ENCODE results near the gene SLC25A26.
A peak's percentile ranks its signal among the peaks of the same experiment; 100 is the strongest.
"Not testable (repeated sequence)": the region's sequence is repeated elsewhere in the genome, so short reads cannot be mapped to it uniquely, and the experiment has no call there.

SLC25A26 gene

GRCh38 chr3:66269411-66269810 is 48.6 kb downstream of the SLC25A26 start:
- Mint-ChIP-seq H3K9me3 (no peaks in the 10 kb centered on the region), H3K36me3 (ENCODE audit: low read depth) (peaks cover 19% of the 10 kb centered on the region), H3K27me3 (ENCODE audit: low read depth) (no peaks in the 10 kb centered on the region), H3K4me3 (no peak overlapping the region), H3K4me1 (peaks cover 44% of the 10 kb centered on the region), H3K27ac (peak overlapping the region; percentile 1 to 48 (median 22))
- TF ChIP-seq, protein P1, sequence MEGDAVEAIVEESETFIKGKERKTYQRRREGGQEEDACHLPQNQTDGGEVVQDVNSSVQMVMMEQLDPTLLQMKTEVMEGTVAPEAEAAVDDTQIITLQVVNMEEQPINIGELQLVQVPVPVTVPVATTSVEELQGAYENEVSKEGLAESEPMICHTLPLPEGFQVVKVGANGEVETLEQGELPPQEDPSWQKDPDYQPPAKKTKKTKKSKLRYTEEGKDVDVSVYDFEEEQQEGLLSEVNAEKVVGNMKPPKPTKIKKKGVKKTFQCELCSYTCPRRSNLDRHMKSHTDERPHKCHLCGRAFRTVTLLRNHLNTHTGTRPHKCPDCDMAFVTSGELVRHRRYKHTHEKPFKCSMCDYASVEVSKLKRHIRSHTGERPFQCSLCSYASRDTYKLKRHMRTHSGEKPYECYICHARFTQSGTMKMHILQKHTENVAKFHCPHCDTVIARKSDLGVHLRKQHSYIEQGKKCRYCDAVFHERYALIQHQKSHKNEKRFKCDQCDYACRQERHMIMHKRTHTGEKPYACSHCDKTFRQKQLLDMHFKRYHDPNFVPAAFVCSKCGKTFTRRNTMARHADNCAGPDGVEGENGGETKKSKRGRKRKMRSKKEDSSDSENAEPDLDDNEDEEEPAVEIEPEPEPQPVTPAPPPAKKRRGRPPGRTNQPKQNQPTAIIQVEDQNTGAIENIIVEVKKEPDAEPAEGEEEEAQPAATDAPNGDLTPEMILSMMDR (IDR thresholded peaks at IDR 0.05; ENCODE audit: unreplicated experiment in 3 of 3): no peak

DNA sequence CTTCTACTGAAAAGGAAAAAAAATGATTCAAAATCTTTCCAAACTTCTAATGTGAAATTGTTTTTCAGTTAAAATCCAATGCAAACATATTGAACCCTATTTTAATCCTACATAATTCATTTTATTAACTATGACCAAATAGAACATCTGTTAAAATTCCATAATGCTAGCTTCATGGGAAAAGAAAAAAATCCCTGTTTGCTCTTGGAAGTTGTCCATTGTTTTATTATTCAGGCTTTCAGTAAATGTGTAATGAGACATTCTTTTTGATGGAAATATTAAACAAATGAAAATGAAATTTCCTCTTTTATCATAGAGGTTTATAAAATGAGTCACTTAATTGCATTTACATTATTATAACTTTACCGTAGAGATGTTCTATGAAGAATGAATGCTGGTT is 49.5 kb downstream of the SLC25A26 start:
- Mint-ChIP-seq H3K4me1 (peaks cover 44% of the 10 kb centered on the region), H3K27me3 (ENCODE audit: low read depth) (no peaks in the 10 kb centered on the region), H3K4me3 (no peak overlapping the region), H3K9me3 (peaks cover under 1% of the 10 kb centered on the region), H3K27ac (peak overlapping the region in 1 of 3 experiments; percentile 48), H3K36me3 (ENCODE audit: low read depth) (peaks cover 21% of the 10 kb centered on the region)
- TF ChIP-seq, protein P1 (IDR thresholded peaks at IDR 0.05; ENCODE audit: unreplicated experiment in 3 of 3): no peak

- H3K4me3 Mint-ChIP-seq: no peak overlapping the region
- peaks cover 41% of the 10 kb centered on the region for H3K4me1 Mint-ChIP-seq
- TF ChIP-seq, protein P1 (IDR thresholded peaks at IDR 0.05; ENCODE audit: unreplicated experiment in 3 of 3): no peak
- H3K9me3 Mint-ChIP-seq: peaks cover 3% of the 10 kb centered on the region
- peak overlapping the region in 1 of 3 experiments; percentile 58 for H3K27ac Mint-ChIP-seq
- H3K27me3 Mint-ChIP-seq (ENCODE audit: low read depth): no peaks in the 10 kb centered on the region
- peaks cover 21% of the 10 kb centered on the region for H3K36me3 Mint-ChIP-seq (ENCODE audit: low read depth)
These were observed 49.9 kb downstream of the SLC25A26 start for GRCh38 chr3:66270701-66271100.

DNA sequence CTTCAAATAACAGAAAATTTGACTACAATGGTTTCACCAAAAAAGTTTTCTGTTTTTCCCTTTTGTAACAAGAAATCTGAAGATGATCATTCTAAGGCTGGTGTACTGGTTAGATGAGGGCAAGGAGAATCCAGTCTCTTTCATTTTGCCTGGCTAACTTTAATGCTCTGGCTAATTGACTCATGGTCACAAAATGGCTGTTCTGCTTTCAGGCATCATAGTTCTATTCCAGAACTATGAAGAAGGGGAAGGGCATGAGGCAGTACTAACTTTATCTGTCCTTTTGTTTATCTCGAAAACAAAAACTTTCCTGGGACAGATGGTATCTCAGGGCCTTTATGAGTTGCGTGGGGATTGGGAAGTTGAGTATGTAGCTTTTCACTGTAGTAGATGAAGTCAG is 50.4 kb downstream of the SLC25A26 start:
- Mint-ChIP-seq H3K27me3 (ENCODE audit: low read depth) (no peaks in the 10 kb centered on the region), H3K4me3 (no peak overlapping the region), H3K9me3 (peaks cover 3% of the 10 kb centered on the region), H3K36me3 (ENCODE audit: low read depth) (peaks cover 21% of the 10 kb centered on the region), H3K27ac (peak overlapping the region in 2 of 3 experiments; percentile 13 to 58), H3K4me1 (peaks cover 36% of the 10 kb centered on the region)
- TF ChIP-seq, protein P1 (IDR thresholded peaks at IDR 0.05; ENCODE audit: unreplicated experiment in 3 of 3): no peak

GRCh38 chr3:66272016-66272415 is 51.2 kb downstream of the SLC25A26 start:
- H3K27ac Mint-ChIP-seq: no peak overlapping the region
- no peak overlapping the region for H3K4me3 Mint-ChIP-seq
- H3K27me3 Mint-ChIP-seq (ENCODE audit: low read depth): no peaks in the 10 kb centered on the region
- peaks cover 3% of the 10 kb centered on the region for H3K9me3 Mint-ChIP-seq
- TF ChIP-seq, protein P1 (IDR thresholded peaks at IDR 0.05; ENCODE audit: unreplicated experiment in 3 of 3): no peak
- peaks cover 28% of the 10 kb centered on the region for H3K4me1 Mint-ChIP-seq
- H3K36me3 Mint-ChIP-seq (ENCODE audit: low read depth): peaks cover 19% of the 10 kb centered on the region

- not testable (repeated sequence) for H3K27ac Mint-ChIP-seq; H3K9me3 Mint-ChIP-seq; H3K27me3 Mint-ChIP-seq (ENCODE audit: low read depth); H3K4me3 Mint-ChIP-seq
- Mint-ChIP-seq H3K36me3 (ENCODE audit: low read depth) (peaks cover 10% of the 10 kb centered on the region), H3K4me1 (peaks cover 10% of the 10 kb centered on the region)
These were observed 54.0 kb downstream of the SLC25A26 start for GRCh38 chr3:66274837-66275236.
